ENCODE results near the gene UBE2K.
"Not testable (repeated sequence)": the region's sequence is repeated elsewhere in the genome, so short reads cannot be mapped to it uniquely, and the experiment has no call there.

The UBE2K gene

GRCh38 chr4:39697740-39698423 lies at the start of gene UBE2K:
Gene UBE2K, plus strand, starts transcription at chr4:39698136. Its CDS starts 192 bp downstream, at chr4:39698328.
- DNase-seq (ENCODE audit: low read depth in 2 of 2, low spot score in 1 of 2) = peak; percentile 77 to 81

DNA sequence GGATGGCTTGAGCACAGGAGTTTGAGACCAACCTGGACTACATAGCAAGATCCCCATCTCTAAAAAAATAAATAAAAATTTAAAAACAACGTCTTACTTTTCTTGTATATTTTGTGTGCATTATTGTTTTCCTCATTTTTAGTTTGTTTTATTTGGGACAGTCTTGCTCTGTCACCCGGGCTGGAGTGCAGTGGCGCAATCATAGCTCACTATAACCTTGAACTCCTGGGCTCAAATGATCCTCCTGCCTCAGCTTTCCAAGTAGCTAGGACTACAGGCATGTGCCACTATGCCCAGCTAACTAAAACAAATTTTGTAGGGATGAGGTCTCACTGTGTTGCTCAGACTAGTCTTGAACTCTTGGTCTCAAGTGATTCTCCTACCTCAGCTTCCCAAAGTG lies 49.7 kb upstream of the UBE2K start:
- DNase-seq (ENCODE audit: low read depth in 2 of 2, low spot score in 1 of 2) = no peak

- no peak for DNase-seq (ENCODE audit: low read depth in 2 of 2, low spot score in 1 of 2)
Observed at GRCh38 chr4:39648827-39649558, 48.9 kb upstream of the UBE2K start.

DNA sequence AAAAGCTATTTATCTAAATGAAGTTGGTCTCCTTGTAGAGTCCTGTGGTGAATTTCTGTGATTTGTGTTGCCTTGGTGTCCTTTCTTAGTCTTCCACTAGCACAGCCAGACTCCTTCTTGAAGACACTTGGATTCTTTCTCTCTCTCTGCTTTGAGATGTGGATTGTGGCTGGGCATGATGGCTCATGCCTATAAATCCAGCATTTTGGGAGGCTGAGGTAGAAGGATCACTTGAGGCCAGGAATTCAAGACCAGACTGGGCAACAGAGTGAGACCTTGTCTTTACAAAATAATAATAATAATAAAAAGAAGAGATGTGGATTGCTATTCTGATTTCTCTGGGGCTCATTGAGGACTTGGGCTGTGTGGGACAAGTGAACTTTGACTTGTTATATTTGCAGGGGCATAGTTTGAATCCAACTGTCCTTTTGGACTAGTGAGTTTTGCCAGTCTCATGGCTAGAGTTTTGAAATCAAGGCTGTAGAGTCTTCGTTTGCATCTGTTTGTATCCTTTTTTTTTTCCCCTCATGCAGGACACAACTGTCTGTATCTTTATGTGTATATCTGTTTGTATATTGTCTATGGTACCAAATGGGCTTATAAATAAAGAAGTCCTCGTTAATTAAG lies 48.2 kb upstream of the UBE2K start:
- no peak for DNase-seq (ENCODE audit: low read depth in 2 of 2, low spot score in 1 of 2)

GRCh38 chr4:39651586-39651985 lies 46.4 kb upstream of the UBE2K start:
- DNase-seq (ENCODE audit: low read depth in 2 of 2, low spot score in 1 of 2) = not testable (repeated sequence)

- no peak for DNase-seq (ENCODE audit: low read depth in 2 of 2, low spot score in 1 of 2)
Observed at GRCh38 chr4:39655211-39655610, 42.7 kb upstream of the UBE2K start.

GRCh38 chr4:39655876-39656275 lies 42.1 kb upstream of the UBE2K start:
- DNase-seq (ENCODE audit: low read depth in 2 of 2, low spot score in 1 of 2) = no peak

DNA sequence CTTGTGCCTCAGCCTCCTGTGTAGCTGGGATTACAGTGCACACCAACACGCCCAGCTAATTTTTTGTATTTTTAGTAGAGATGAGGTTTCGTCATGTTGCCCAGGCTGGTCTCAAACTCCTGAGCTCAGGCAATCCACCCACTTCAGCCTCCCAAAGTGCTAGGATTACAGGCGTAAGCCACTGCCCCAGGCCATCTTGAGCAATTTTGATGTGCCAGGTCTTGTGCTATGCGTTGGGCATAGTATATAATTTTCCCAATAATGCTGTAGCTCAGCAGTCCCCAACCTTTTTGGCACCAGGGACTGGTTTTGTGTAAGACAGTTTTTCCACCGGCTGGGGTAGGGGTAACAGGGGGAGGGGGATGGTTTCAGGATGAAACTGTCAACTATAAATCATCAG lies 41.3 kb upstream of the UBE2K start:
- DNase-seq (ENCODE audit: low read depth in 2 of 2, low spot score in 1 of 2) = not testable (repeated sequence)

DNA sequence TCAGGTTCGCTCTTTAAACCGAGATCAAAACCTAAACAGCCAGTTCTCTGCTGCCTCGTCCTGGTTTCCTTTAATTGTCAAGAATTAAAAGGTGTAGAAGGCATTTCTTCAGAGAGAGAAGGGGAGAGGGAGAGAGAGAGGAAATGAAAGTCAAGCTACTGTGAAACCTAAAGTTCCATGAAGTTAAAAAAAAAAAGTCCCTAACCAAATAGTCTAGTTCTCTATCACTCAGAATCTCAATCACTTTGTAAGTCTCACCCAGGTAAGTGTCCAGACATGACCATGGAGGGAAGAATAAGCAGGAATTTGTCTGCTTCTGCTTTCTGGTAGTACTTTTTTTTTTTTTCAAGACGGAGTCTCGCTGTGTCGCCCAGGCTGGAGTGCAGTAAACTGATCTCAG lies 40.5 kb upstream of the UBE2K start:
- no peak for DNase-seq (ENCODE audit: low read depth in 2 of 2, low spot score in 1 of 2)

DNA sequence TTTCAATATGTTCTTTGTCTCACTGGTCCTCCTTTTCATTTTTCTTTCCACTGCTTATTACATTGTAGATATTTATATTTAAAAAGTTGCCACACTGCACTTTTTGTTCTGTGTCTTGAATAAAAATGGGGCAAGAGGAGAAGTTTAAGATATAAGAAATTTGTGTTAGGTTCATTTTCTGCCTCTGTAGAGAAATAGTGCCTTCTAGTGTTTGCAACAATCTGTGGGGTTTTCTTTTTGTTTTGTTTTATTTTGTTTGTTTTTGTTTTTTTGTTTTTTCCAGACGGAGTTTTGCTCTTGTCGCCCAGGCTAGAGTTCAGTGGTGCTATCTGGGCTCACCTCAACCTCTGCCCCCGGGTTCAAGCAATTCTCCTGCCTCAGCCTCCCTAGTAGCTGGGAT lies 39.2 kb upstream of the UBE2K start:
- DNase-seq (ENCODE audit: low read depth in 2 of 2, low spot score in 1 of 2) = no peak

DNA sequence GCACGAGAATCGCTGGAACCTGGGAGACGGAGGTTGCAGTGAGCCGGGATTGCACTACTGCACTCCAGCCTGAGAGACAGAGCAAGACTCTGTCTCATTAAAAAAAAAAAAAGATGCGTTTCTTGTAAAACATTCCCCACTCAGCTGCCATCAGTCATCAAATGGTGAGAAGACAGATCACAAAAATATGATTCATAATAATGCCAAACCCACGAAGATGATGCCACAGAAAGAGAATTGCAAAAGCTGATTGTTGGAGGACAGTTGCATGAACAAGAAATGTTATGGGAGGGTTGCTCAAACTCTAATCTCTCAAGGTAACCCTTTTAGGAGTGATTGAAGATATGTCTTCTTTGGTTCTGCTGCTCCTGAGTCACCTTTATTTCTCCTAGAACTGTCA lies 37.9 kb upstream of the UBE2K start:
- no peak for DNase-seq (ENCODE audit: low read depth in 2 of 2, low spot score in 1 of 2)

- DNase-seq (ENCODE audit: low read depth in 2 of 2, low spot score in 1 of 2) = no peak
Observed at GRCh38 chr4:39660757-39661156, 37.2 kb upstream of the UBE2K start.

- no peak for DNase-seq (ENCODE audit: low read depth in 2 of 2, low spot score in 1 of 2)
Observed at GRCh38 chr4:39662683-39663082, 35.3 kb upstream of the UBE2K start.

DNA sequence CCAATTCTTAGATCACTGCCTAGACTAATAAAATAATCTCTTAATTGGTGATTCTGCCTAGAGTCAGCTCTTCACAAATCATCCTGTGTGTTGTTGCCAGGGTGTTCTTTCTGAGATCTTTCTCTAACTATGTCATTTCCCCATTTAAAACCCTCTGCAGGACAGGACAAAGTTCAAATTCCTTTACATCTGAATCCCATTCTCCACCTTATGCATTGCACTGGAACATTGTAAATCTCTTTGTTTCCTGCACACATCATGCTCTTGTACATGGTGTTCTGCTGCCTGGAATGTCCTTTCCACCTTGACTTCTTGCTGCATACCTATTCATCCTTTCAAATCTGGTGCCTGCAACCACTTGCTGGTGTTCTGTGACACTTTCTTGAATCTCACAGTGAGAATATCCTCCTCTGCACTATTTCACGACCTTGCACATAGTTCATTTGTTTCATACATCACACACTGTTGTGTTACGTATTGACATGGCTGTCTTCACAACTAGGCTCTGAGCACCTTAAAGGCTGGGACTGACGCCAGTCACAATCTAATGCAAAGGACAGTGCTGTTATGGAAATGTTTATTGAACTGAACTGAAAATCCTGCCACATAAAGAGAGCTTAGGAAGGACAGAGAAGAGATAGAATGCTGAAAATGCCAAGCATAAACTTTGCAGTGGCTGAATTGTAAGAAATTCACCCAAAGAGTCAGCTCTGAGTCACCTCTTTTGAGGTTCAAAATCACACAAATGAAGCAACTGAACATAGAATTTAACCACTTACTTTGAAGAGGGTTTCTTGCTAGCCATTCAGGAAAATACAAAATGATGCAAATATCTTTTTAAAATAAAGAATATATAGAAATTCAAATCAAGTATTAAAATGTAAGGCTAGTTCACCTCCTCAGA lies 32.9 kb upstream of the UBE2K start:
- no peak for DNase-seq (ENCODE audit: low read depth in 2 of 2, low spot score in 1 of 2)

DNA sequence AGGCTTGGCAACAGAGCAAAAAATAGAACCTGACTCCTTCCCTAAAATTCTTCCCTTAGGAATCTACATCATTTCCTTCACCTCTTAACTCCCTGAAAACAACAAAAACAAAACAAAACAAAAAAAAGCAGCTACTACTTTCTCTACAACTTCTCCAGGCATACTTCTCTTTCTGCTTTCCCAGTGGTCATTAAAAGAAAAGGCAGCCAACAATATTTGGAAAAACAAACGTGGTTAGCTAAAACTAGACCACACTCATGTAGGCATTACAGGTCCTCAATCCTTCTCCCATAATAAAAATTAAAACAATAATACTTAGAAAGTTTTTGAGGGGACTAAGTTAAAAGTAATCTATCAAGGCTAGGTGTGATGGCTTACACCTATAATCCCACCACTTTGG lies 30.2 kb upstream of the UBE2K start:
- no peak for DNase-seq (ENCODE audit: low read depth in 2 of 2, low spot score in 1 of 2)

DNA sequence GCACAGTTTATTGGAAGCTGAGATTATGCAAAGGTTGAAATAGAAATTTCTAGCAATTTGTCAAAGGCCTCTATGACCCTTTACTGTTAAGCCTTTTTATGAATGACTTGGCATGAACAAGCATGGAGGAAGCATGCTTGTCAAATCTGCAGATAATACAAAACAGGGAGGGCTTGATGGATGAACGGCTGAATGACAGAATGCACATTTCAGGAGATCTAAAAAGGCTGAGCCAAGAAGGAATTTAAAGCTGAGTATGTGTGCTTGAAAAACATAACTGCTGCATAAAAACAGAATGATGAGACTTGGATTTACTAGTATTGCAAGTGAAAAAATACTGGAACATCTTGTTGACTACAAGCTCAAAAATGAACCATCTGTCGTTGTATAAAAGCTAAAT lies 29.0 kb upstream of the UBE2K start:
- DNase-seq (ENCODE audit: low read depth in 2 of 2, low spot score in 1 of 2) = no peak

- not testable (repeated sequence) for DNase-seq (ENCODE audit: low read depth in 2 of 2, low spot score in 1 of 2)
Observed at GRCh38 chr4:39670296-39670695, 27.6 kb upstream of the UBE2K start.

DNA sequence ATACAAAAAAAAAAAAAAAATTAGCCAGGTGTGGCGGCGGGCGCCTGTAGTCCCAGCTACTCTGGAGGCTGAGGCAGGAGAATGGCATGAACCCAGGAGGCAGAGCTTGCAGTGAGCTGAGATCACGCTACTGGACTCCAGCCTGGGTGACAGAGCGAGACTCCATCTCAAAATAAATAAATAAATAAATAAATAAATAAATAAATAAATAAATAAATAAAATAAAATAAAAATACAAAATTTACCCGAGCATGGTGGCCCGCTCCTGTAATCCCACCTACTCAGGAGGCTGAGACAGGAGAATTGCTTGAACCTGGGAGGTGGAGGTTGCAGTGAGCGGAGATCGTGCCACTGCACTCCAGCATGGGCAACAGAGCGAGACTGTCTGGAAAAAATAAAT lies 22.3 kb upstream of the UBE2K start:
- DNase-seq (ENCODE audit: low read depth in 2 of 2, low spot score in 1 of 2) = not testable (repeated sequence)

GRCh38 chr4:39681003-39681402 lies 16.9 kb upstream of the UBE2K start:
- not testable (repeated sequence) for DNase-seq (ENCODE audit: low read depth in 2 of 2, low spot score in 1 of 2)

DNA sequence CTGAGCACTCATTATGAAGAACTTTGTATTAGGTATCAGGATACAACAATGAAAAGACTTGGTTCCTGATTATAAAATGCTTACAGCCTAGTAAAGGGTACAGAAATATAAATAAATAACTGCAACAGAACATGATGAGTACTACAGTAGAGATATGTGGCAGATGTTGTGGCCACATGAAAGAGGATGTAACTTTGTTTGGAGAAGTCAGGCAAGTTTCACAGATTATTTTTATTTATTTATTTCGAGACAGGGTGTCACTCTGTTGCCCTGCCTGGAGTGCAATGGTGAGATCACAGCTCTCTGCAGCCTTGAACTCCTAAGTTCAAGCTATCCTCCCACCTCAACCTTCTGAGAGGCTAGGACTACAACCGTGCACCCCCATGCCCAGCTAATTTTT lies 15.8 kb upstream of the UBE2K start:
- no peak for DNase-seq (ENCODE audit: low read depth in 2 of 2, low spot score in 1 of 2)

- DNase-seq (ENCODE audit: low read depth in 2 of 2, low spot score in 1 of 2) = no peak
Observed at GRCh38 chr4:39685990-39686389, 11.9 kb upstream of the UBE2K start.

Data from stimulated activated CD8-positive, alpha-beta memory T cell treated with anti-CD3 and anti-CD28 coated beads, Interleukin-4, amount 100 ng/mL, for 4 hours (primary cell).